Smooth muscle cell (in vitro differentiated cells): ENCODE data around the gene ANO7. TPM values are rescaled to one million over a fixed set of nuclear protein-coding genes. Genes with fewer than 3 reads are reported as not detected.

Source experiments
- DNase-seq: peaks from one replicate; lab custom pipeline; 2025; ENCODE audit not compliant: unreplicated experiment; lab: John Stamatoyannopoulos, UW
- H2AFZ ChIP-seq: fragments of 200-600 bp; sonication (generic); 2 replicates; pipeline ENCODE4 v1.6.0; 2016; ENCODE audit warnings: antibody characterized with exemption, low read depth, mild to moderate bottlenecking
- H3F3A ChIP-seq: fragments of 200-600 bp; sonication (generic); 2 replicates; pipeline ENCODE4 v1.6.0; 2017; ENCODE audit warnings: antibody characterized with exemption, low read depth
- H3K27ac ChIP-seq: fragments of 200-600 bp; sonication (generic); 2 replicates; pipeline ENCODE4 v1.5.1; 2016; ENCODE audit warnings: low read depth, mild to moderate bottlenecking
- H3K27me3 ChIP-seq: fragments of 200-600 bp; sonication (generic); 2 replicates; pipeline ENCODE4 v1.6.1; 2016; ENCODE audit warnings: low read depth, mild to moderate bottlenecking
- H3K36me3 ChIP-seq: fragments of 200-600 bp; sonication (generic); 2 replicates; pipeline ENCODE4 v1.5.1; 2016; ENCODE audit warnings: low read depth
- H3K4me1 ChIP-seq: fragments of 200-600 bp; sonication (generic); 2 replicates; pipeline ENCODE4 v1.5.1; 2016; ENCODE audit warnings: low read depth
- H3K4me2 ChIP-seq: fragments of 200-600 bp; sonication (generic); 2 replicates; pipeline ENCODE4 v1.6.0; 2016; ENCODE audit warnings: mild to moderate bottlenecking
- H3K4me3 ChIP-seq: fragments of 200-600 bp; sonication (generic); 2 replicates; pipeline ENCODE4 v1.5.1; 2016; ENCODE audit warnings: mild to moderate bottlenecking
- H3K79me2 ChIP-seq: fragments of 200-600 bp; sonication (generic); 2 replicates; pipeline ENCODE4 v1.6.0; 2016; ENCODE audit warnings: low read depth, mild to moderate bottlenecking
- H3K9ac ChIP-seq: fragments of 200-600 bp; sonication (generic); 2 replicates; pipeline ENCODE4 v1.6.0; 2016; ENCODE audit warnings: low read depth
- H3K9me3 ChIP-seq: fragments of 200-600 bp; sonication (generic); replicated peaks from 2 replicates; pipeline ENCODE4 v1.5.1; 2016; ENCODE audit warnings: low read depth
- H4K20me1 ChIP-seq: fragments of 200-600 bp; sonication (generic); 2 replicates; pipeline ENCODE4 v1.6.0; 2016; ENCODE audit warnings: low read depth
- WGBS: methylation state at CpG from one replicate; pipeline ENCODE4 v1.1.7; 2016; ENCODE audit warnings: low lambda C conversion rate; 5-methylcytosine and 5-hydroxymethylcytosine counted together
- polyA plus RNA-seq: library from polyadenylated mRNA; unstranded; fragments of >200 nt; fragmentation: Nextera tagmentation; extraction: Ambion mirVana; gene quantifications from 2 replicates; pipeline ENCODE4 v1.2.1, GENCODE V29; 2016
- total RNA-seq: library from RNA; depleted of rRNA; stranded (reverse); fragments of >200 nt; gene quantifications from 2 replicates; pipeline ENCODE4 v1.2.3, GENCODE V29; 2014
- TF ChIP-seq, protein P1 (sequence below): fragments of 200-600 bp; sonication (generic); IDR thresholded peaks from 2 replicates; pipeline ENCODE4 v1.5.1; 2017; ENCODE audit warnings: borderline replicate concordance, mild to moderate bottlenecking, antibody characterized with exemption; ENCODE audit not compliant: insufficient read depth, poor library complexity, severe bottlenecking

ANO7 gene, protein sequence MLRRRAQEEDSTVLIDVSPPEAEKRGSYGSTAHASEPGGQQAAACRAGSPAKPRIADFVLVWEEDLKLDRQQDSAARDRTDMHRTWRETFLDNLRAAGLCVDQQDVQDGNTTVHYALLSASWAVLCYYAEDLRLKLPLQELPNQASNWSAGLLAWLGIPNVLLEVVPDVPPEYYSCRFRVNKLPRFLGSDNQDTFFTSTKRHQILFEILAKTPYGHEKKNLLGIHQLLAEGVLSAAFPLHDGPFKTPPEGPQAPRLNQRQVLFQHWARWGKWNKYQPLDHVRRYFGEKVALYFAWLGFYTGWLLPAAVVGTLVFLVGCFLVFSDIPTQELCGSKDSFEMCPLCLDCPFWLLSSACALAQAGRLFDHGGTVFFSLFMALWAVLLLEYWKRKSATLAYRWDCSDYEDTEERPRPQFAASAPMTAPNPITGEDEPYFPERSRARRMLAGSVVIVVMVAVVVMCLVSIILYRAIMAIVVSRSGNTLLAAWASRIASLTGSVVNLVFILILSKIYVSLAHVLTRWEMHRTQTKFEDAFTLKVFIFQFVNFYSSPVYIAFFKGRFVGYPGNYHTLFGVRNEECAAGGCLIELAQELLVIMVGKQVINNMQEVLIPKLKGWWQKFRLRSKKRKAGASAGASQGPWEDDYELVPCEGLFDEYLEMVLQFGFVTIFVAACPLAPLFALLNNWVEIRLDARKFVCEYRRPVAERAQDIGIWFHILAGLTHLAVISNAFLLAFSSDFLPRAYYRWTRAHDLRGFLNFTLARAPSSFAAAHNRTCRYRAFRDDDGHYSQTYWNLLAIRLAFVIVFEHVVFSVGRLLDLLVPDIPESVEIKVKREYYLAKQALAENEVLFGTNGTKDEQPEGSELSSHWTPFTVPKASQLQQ
- total RNA-seq, result 0.36 and 1.3 TPM in 2 replicates
- 1.4 and 4.9 TPM in 2 replicates for polyA plus RNA-seq

DNA sequence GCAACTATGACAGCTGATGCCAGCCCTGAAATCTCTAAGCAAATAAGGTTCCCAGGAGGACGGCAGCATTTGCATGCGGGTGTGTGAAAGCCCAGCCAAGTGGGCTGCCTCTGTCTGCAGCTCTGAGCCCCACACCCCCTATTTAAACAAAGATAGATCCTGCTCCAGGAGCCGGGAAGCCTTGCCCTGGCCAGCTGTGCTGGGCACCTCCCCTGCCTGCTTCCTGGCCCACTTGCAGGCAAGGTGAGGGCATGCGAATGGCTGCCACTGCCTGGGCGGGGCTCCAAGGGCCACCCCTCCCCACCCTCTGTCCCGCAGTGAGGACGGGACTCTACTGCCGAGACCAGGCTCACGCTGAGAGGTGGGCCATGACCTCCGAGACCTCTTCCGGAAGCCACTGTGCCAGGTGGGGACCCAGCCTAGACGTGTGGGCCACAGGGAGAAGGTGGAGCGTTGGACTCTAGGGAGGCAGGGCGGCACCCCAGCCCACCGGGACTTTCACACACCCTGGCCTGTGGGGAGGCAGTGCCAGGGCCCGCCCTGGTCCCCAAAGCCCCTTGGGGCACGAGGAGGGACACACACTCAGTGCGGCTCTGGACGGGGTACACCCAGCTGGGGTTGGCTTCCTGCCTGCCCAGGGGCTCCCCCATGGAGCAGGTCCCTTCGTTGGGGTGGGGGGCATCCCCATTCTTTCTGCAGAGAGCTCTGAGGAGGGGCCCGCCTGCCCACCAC is at the start of gene ANO7:
Gene ANO7 (plus strand): TSS at position 317 of the 732 bp plus-strand sequence. CDS start 1,387 bp downstream, outside the sequence.
- Histone ChIP-seq H3K4me2 (no peak within 1 kb of the TSS), H3K27me3 (no peaks in the 10 kb centered on the region), H3K4me1 (no peaks in the 10 kb centered on the region), H3K4me3 (no peak within 1 kb of the TSS), H2AFZ (no peak within 1 kb of the TSS), H3K36me3 (no peaks in the 10 kb centered on the region), H3F3A (no peaks in the 10 kb centered on the region), H3K79me2 (no peaks in the 10 kb centered on the region), H3K9me3 (no peaks in the 10 kb centered on the region), H4K20me1 (no peaks in the 10 kb centered on the region), H3K9ac (no peak within 1 kb of the TSS), H3K27ac (no peak within 1 kb of the TSS)
- TF ChIP-seq, protein P1, sequence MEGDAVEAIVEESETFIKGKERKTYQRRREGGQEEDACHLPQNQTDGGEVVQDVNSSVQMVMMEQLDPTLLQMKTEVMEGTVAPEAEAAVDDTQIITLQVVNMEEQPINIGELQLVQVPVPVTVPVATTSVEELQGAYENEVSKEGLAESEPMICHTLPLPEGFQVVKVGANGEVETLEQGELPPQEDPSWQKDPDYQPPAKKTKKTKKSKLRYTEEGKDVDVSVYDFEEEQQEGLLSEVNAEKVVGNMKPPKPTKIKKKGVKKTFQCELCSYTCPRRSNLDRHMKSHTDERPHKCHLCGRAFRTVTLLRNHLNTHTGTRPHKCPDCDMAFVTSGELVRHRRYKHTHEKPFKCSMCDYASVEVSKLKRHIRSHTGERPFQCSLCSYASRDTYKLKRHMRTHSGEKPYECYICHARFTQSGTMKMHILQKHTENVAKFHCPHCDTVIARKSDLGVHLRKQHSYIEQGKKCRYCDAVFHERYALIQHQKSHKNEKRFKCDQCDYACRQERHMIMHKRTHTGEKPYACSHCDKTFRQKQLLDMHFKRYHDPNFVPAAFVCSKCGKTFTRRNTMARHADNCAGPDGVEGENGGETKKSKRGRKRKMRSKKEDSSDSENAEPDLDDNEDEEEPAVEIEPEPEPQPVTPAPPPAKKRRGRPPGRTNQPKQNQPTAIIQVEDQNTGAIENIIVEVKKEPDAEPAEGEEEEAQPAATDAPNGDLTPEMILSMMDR, result no peak
- DNase-seq, result no peak
- WGBS, result 88% methylated on average over 21 of the region's 21 CpGs

DNA sequence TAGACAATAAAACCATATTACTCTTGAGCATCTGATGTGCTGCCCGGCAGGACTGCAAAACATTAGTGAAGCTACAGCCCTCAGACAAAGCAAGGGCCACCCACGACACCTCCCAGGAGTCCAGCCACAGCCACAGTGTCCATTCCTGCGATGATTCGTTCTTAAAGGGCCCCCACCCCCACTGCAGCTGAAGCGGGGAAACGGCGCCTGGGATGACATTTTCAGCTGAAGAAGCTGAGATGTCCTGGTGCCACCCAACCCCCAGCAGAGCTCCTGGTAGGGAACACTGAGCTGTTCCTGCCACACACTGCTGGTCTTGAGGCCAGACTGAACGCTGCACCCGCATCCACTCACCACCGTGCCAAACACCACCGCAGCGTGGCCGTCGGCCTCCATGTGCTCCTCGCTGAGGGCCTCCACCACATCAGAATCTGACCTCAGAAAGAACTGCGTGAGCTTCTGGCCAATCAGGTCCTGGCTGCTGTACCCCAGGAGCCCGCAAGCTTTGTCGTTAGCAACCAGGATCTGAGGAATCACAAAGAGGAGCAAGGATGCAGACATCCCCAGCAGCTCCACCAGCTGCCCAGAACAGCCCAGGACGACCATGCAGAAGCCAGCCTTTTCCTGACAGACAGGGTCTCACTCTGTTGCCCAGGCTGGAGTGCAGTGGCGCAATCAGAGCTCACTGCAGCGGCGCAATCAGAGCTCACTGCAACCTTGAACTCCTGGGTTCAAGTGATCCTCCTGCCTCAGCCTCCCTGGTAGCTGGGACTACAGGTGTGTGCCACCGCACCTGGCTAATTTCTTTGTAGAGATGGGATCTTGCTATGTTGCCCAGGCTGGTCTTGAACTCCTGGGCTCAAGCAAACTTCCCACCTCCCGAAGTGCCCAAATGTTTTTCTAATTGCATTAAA is 48.7 kb upstream of the ANO7 start:
- no peaks in the 10 kb centered on the region for H3K36me3 ChIP-seq
- H3K79me2 ChIP-seq, result no peaks in the 10 kb centered on the region
- no peak overlapping the region for H3K4me2 ChIP-seq
- no peaks in the 10 kb centered on the region for H3K27me3 ChIP-seq
- TF ChIP-seq, protein P1, result no peak
- H3K9ac ChIP-seq, result no peak overlapping the region
- no peak overlapping the region for H3K27ac ChIP-seq
- no peak for DNase-seq
- no peaks in the 10 kb centered on the region for H3K9me3 ChIP-seq
- H4K20me1 ChIP-seq, result no peaks in the 10 kb centered on the region
- H3F3A ChIP-seq, result no peaks in the 10 kb centered on the region
- WGBS, result 80% methylated on average over 24 of the region's 24 CpGs
- no peak overlapping the region for H2AFZ ChIP-seq
- no peaks in the 10 kb centered on the region for H3K4me1 ChIP-seq
- H3K4me3 ChIP-seq, result no peak overlapping the region

DNA sequence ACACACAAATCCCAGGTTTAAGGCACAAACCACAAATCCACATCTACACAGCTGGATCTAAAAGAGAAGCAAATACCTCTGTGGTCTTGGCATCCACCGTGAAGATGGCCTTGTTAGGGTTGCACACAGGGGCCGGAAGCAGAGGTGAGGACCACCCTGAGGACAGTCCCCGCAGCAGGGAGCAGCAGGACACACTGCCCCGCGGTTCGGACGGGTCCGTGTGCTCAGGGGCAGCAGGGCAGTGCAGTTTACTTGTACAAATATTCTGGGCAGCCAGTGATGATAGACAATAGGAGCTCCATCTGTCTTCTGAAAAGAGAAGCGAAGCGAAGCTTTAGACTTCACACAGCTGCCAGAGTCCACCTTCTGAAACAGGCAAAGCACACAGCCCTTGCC is 48.0 kb upstream of the ANO7 start:
- TF ChIP-seq, protein P1, result no peak
- no peak for DNase-seq
- Histone ChIP-seq H3K4me3 (no peak overlapping the region), H3K27me3 (no peaks in the 10 kb centered on the region), H3K27ac (no peak overlapping the region), H4K20me1 (no peaks in the 10 kb centered on the region), H3K9me3 (no peaks in the 10 kb centered on the region), H3F3A (no peaks in the 10 kb centered on the region), H3K4me1 (no peaks in the 10 kb centered on the region), H3K4me2 (no peak overlapping the region), H2AFZ (no peak overlapping the region), H3K36me3 (no peaks in the 10 kb centered on the region), H3K79me2 (no peaks in the 10 kb centered on the region), H3K9ac (no peak overlapping the region)
- 95% methylated on average over 10 of the region's 10 CpGs for WGBS
